H9 (cell line): ENCODE results near the gene IFIT1. TPM values are rescaled to one million over a fixed set of nuclear protein-coding genes. Genes with fewer than 3 reads are reported as not detected.

Experiments
- DNase-seq: peaks from one replicate; pipeline ENCODE4 v3.0.0-alpha.2; 2017
- H2AFZ ChIP-seq: one replicate; pipeline ENCODE4 v1.6.1; 2013; ENCODE audit warnings: mild to moderate bottlenecking, low read length, control low read depth, moderate library complexity
- H2AK5ac ChIP-seq: 2 replicates; pipeline ENCODE4 v1.6.1; 2013; ENCODE audit warnings: low read length, control low read depth, mixed read lengths; ENCODE audit not compliant: insufficient read length
- H2BK120ac ChIP-seq: one replicate; pipeline ENCODE4 v1.6.1; 2013; ENCODE audit warnings: low read depth, mild to moderate bottlenecking, low read length, control low read depth, inconsistent platforms; ENCODE audit not compliant: poor library complexity, severe bottlenecking
- H2BK12ac ChIP-seq: 2 replicates; pipeline ENCODE4 v1.6.1; 2013; ENCODE audit warnings: low read length, control low read depth, mixed read lengths, low read depth; ENCODE audit not compliant: insufficient read length
- H2BK15ac ChIP-seq: 2 replicates; pipeline ENCODE4 v1.6.1; 2013; ENCODE audit warnings: low read depth, low read length, control low read depth
- H2BK20ac ChIP-seq: one replicate; pipeline ENCODE4 v1.6.1; 2013; ENCODE audit warnings: low read depth, mild to moderate bottlenecking, low read length, control low read depth, inconsistent platforms; ENCODE audit not compliant: poor library complexity, severe bottlenecking
- H2BK5ac ChIP-seq: 2 replicates; pipeline ENCODE4 v1.6.1; 2013; ENCODE audit warnings: low read length, control low read depth, mixed read lengths; ENCODE audit not compliant: insufficient read length
- H3K14ac ChIP-seq: 2 replicates; pipeline ENCODE4 v1.6.1; 2013; ENCODE audit warnings: low read length, control low read depth; ENCODE audit not compliant: insufficient read depth
- H3K18ac ChIP-seq: 2 replicates; pipeline ENCODE4 v1.6.1; 2013; ENCODE audit warnings: low read depth, mild to moderate bottlenecking, mixed read lengths, low read length, control low read depth; ENCODE audit not compliant: insufficient read length
- H3K23ac ChIP-seq: 2 replicates; pipeline ENCODE4 v1.6.1; 2013; ENCODE audit warnings: low read length, control low read depth, mixed read lengths, low read depth; ENCODE audit not compliant: insufficient read length
- H3K23me2 ChIP-seq: 2 replicates; pipeline ENCODE4 v1.6.1; 2013; ENCODE audit warnings: low read depth, mild to moderate bottlenecking, mixed read lengths, low read length, control low read depth; ENCODE audit not compliant: insufficient read length, poor library complexity, severe bottlenecking
- H3K27ac ChIP-seq: 2 replicates; pipeline ENCODE4 v1.5.1; 2013; ENCODE audit warnings: low read length, control low read depth, mixed read lengths, low read depth; ENCODE audit not compliant: insufficient read length
- H3K27me3 ChIP-seq: 2 replicates; pipeline ENCODE4 v1.6.1; 2013; ENCODE audit warnings: low read length, control low read depth, inconsistent platforms; ENCODE audit not compliant: insufficient read depth
- H3K4ac ChIP-seq: 2 replicates; pipeline ENCODE4 v1.6.1; 2013; ENCODE audit warnings: low read depth, mild to moderate bottlenecking, control low read depth, inconsistent platforms, low read length, moderate library complexity
- H3K4me1 ChIP-seq: 2 replicates; pipeline ENCODE4 v1.6.1; 2013; ENCODE audit warnings: low read length, control low read depth, inconsistent platforms; ENCODE audit not compliant: insufficient read depth
- H3K4me2 ChIP-seq: 2 replicates; pipeline ENCODE4 v1.6.1; 2013; ENCODE audit warnings: low read length, control low read depth, mixed read lengths; ENCODE audit not compliant: insufficient read length, insufficient read depth
- H3K56ac ChIP-seq: 2 replicates; pipeline ENCODE4 v1.6.1; 2013; ENCODE audit warnings: low read depth, mild to moderate bottlenecking, mixed read lengths, low read length, control low read depth; ENCODE audit not compliant: insufficient read length
- H3K79me1 ChIP-seq: 2 replicates; pipeline ENCODE4 v1.6.1; 2013; ENCODE audit warnings: low read depth, mild to moderate bottlenecking, moderate library complexity, low read length, control low read depth, inconsistent platforms; ENCODE audit not compliant: insufficient read depth, poor library complexity, severe bottlenecking
- H3K79me2 ChIP-seq: 2 replicates; pipeline ENCODE4 v1.6.1; 2013; ENCODE audit warnings: low read length, control low read depth, inconsistent platforms; ENCODE audit not compliant: insufficient read depth
- H3K9ac ChIP-seq: 2 replicates; pipeline ENCODE4 v1.6.1; 2013; ENCODE audit warnings: low read length, control low read depth, mixed read lengths; ENCODE audit not compliant: insufficient read length; ENCODE audit errors: extremely low read depth
- H3K9me3 ChIP-seq: one replicate; pipeline ENCODE4 v1.6.1; 2013; ENCODE audit warnings: low read depth, low read length, inconsistent platforms; ENCODE audit not compliant: control insufficient read depth
- H3T11ph ChIP-seq: one replicate; pipeline ENCODE4 v1.6.1; 2013; ENCODE audit warnings: mild to moderate bottlenecking, low read length, control low read depth, inconsistent platforms
- H4K20me1 ChIP-seq: one replicate; pipeline ENCODE4 v1.6.1; 2013; ENCODE audit not compliant: control insufficient read depth, insufficient read length, insufficient read depth
- H4K5ac ChIP-seq: 2 replicates; pipeline ENCODE4 v1.6.1; 2013; ENCODE audit warnings: low read depth, mild to moderate bottlenecking, mixed read lengths, low read length, control low read depth; ENCODE audit not compliant: insufficient read length
- H4K8ac ChIP-seq: replicated peaks from 2 replicates; pipeline ENCODE4 v1.6.1; 2013; ENCODE audit warnings: low read length, control low read depth, mixed read lengths, low read depth; ENCODE audit not compliant: insufficient read length
- H4K91ac ChIP-seq: 2 replicates; pipeline ENCODE4 v1.6.1; 2013; ENCODE audit warnings: low read depth, mild to moderate bottlenecking, moderate library complexity, mixed read lengths, low read length, control low read depth; ENCODE audit not compliant: insufficient read length
- H3K27ac Mint-ChIP-seq, 3 experiments: 2 replicates in 2 of 3; 3 replicates in 1 of 3; pipeline ENCODE4 v1.8.0; 2020 to 2021; ENCODE audit warnings: mixed read lengths in 3 of 3, mild to moderate bottlenecking in 1 of 3, moderate library complexity in 1 of 3
- H3K27me3 Mint-ChIP-seq: 2 replicates; pipeline ENCODE4 v1.8.0; 2021; ENCODE audit warnings: low read depth, mild to moderate bottlenecking, moderate library complexity, mixed read lengths
- H3K36me3 Mint-ChIP-seq, 3 experiments: 2 replicates in 2 of 3; 3 replicates in 1 of 3; pipeline ENCODE4 v1.8.0; 2020 to 2021; ENCODE audit warnings: low read depth in 3 of 3, mixed read lengths in 3 of 3; ENCODE audit not compliant: insufficient read depth in 1 of 3
- H3K4me1 Mint-ChIP-seq, 2 experiments: 2 replicates each; pipeline ENCODE4 v1.8.0; 2020; ENCODE audit warnings: mixed read lengths in 2 of 2
- H3K4me3 Mint-ChIP-seq, 2 experiments: 2 replicates in 1 of 2; 3 replicates in 1 of 2; pipeline ENCODE4 v1.8.0; 2020 to 2021; ENCODE audit warnings: mild to moderate bottlenecking in 2 of 2, mixed read lengths in 2 of 2, moderate library complexity in 1 of 2
- H3K9me3 Mint-ChIP-seq, 2 experiments: 2 replicates in 1 of 2; 3 replicates in 1 of 2; pipeline ENCODE4 v1.8.0; 2020; ENCODE audit warnings: mild to moderate bottlenecking in 2 of 2, mixed read lengths in 2 of 2, moderate library complexity in 1 of 2
- CTCF ChIP-seq: fragments of 200-600 bp; sonication (generic); conservative IDR thresholded peaks from 3 replicates; pipeline ENCODE4 v1.8.0; 2021; ENCODE audit warnings: antibody characterized with exemption, mild to moderate bottlenecking
- WGBS: extraction: QIAGEN DNeasy Blood & Tissue Kit; methylation state at CpG from one replicate; pipeline ENCODE4 v1.1.7; 2013; ENCODE audit warnings: missing lambda C conversion rate, low lambda C conversion rate, mixed read lengths; ENCODE audit not compliant: insufficient read length; ENCODE audit errors: extremely low coverage; 5-methylcytosine and 5-hydroxymethylcytosine counted together
- total RNA-seq: library from RNA; stranded (reverse); gene quantifications from 2 replicates; pipeline ENCODE4 v1.2.1, GENCODE V29; 2021

IFIT1 gene
- total RNA-seq, 1 experiment from 2014 or later = 1.2 TPM

- Histone ChIP-seq H3K4ac (no peak overlapping the region), H3K27me3 (no peaks in the 10 kb centered on the region), H3K23ac (no peak overlapping the region), H3K9ac (no peak overlapping the region), H4K20me1 (no peaks in the 10 kb centered on the region), H3K18ac (no peak overlapping the region), H2BK12ac (no peak overlapping the region), H3K4me1 (peaks cover 4% of the 10 kb centered on the region; the same call in 1 of the 2 replicates), H2BK5ac (no peak overlapping the region), H2AFZ (no peak overlapping the region), H2AK5ac (no peak overlapping the region), H3K9me3 (no peaks in the 10 kb centered on the region), H3K79me1 (no peaks in the 10 kb centered on the region), H2BK120ac (no peak overlapping the region), H4K5ac (no peak overlapping the region), H2BK15ac (no peak overlapping the region), H3K4me2 (no peak overlapping the region), H4K8ac (no peak overlapping the region), H3K14ac (no peak overlapping the region), H3T11ph (no peak overlapping the region), H3K27ac (no peak overlapping the region), H2BK20ac (no peak overlapping the region), H3K23me2 (peaks cover 2% of the 10 kb centered on the region), H4K91ac (no peak overlapping the region), H3K79me2 (no peaks in the 10 kb centered on the region), H3K56ac (no peak overlapping the region)
- H3K4me1 Mint-ChIP-seq = peaks cover 9 to 11% of the 10 kb centered on the region in 2 experiments
- H3K27ac Mint-ChIP-seq = no peak overlapping the region
- peaks cover 2 to 9% (median 8%) of the 10 kb centered on the region in 3 experiments; a peak in 5 of 7 replicates for H3K36me3 Mint-ChIP-seq
- H3K4me3 Mint-ChIP-seq = no peak overlapping the region
- DNase-seq = no peak
- H3K9me3 Mint-ChIP-seq = peaks cover 9 to 13% of the 10 kb centered on the region in 2 experiments; a peak in 4 of 5 replicates
- H3K27me3 Mint-ChIP-seq = no peaks in the 10 kb centered on the region; the same call in 1 of the 2 replicates
- WGBS = no CpG with 5 or more reads among the region's 3 CpGs
- no peak for TF ChIP-seq CTCF
These were observed 1.5 kb downstream of the IFIT1 start for GRCh38 chr10:89393898-89394297.
